ENCODE results near the gene DIDO1.
A peak's percentile ranks its signal among the peaks of the same experiment; 100 is the strongest.

Gene DIDO1

DNA sequence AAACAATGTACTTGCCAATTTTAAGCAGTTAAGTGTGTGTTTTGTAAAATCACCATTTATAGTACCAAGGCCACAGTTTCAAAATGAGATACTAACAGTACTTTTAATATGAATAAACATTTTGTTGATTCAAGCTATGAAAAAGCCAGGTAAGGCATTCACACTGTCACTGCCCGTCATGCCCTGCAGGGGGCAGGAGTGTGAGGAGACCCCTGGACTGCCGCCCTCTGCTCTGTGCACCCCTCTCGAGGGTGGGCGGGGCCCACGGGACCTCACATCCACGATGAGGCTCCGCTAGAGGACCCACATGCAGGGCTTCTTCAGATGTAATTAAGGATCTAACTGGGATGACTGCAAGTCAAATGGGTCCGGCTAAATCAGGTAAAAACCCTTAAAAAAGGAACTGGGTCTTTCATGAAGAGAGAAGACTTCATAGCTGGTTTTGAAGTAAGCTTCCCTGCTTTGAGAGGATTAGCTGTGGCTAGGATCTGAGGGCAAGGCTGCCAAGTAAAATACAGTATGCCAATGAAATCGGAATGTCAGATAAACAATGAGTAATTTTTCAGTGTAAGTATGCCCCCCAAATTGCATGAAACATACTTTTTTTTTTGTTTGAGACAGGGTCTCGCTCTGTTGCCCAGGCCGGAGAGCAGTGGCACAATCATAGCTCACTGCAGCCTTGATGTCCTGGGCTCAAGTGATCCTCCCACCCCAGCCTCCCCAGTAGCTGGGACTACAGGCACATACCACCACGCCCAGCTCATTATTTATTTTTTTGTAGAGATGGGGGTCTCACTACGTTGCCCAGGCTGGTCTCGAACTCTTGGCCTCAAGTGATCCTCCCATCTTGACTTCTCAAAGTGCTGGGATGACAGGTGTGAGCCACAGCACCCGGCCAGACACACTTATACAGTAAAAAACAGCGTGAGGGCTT is 18.7 kb downstream of the DIDO1 start:
- peak; percentile 49 for DNase-seq

DNA sequence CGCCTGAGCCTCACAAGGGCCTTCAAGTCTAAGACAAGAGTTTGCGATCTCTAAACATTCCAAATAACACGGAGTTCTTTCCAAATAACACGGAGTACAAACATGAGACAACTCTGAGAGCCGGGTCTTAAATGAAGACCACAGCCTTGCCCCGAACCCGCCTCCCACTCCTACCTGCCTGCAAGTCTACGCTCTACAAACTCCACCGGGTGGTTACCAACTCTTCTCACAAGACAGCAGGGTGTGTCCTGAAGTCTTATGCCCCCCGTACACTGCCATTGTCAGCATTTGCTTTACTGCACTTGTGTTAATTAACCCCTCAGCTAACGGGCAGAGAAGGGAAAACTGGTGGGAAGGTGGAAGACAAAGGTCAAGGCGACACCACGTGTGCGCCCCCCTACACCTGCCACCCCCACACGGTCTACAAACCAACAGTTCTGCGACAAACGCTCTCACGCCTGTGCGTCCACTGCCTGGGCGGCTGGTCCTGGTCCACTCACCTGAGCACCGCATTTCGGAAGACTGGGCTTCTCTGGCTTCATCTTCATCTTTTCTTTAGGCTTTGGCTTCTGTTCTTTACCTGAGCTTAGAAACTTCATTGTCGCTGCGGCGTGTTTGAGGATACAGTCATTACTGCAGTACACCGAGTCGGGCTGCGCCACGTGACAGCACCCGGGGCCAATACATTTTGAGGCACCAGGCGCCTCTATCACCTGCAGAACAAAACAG is 19.5 kb downstream of the DIDO1 start:
- no peak for DNase-seq

DNA sequence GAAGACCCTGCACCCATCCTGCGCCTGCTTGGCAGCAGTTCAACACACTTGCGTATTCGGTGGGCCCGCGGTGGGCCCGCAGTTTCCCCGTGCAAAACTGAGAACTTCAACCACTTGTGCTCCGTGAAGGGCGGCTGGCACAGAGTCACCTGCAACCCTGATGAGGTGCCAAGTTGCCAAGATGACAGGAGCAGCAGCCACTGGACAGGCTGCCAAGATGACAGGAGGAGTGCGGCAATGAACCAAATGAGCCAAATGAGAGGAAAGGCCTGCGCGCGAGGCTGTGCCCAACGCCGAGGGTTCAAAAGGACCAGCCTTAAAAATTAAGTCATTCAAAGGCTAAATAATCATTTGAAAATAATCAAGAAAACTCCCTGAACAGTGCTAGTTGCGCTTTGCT is 20.1 kb downstream of the DIDO1 start:
- DNase-seq, result no peak

DNA sequence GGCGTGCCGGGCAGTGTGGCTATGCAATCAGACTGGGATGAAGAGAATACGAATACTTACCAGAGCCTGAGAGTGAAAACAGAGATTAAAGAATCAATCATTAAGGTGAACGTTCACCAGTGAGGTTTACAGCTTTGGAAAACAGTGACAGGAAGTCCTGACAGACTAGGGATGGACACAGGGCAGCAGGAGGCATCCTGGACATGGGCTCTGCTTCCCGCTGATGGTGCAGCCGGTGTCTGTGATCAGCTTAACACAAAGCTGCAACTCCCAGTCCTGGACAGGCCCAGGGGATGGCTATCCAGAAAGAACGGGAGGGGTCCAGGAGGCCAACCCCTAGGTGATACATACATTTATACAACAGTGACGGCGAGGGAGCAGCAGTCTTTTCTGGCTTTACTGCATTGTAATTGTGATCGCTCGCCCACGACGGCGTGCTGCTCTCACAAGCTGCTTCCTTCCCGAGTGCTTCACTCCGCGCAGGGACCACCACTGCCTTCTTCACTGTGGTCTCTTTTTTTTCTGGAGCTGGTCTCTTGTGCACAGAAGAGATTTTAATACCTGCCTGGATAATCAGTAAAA is 20.7 kb downstream of the DIDO1 start:
- no peak for DNase-seq

DNA sequence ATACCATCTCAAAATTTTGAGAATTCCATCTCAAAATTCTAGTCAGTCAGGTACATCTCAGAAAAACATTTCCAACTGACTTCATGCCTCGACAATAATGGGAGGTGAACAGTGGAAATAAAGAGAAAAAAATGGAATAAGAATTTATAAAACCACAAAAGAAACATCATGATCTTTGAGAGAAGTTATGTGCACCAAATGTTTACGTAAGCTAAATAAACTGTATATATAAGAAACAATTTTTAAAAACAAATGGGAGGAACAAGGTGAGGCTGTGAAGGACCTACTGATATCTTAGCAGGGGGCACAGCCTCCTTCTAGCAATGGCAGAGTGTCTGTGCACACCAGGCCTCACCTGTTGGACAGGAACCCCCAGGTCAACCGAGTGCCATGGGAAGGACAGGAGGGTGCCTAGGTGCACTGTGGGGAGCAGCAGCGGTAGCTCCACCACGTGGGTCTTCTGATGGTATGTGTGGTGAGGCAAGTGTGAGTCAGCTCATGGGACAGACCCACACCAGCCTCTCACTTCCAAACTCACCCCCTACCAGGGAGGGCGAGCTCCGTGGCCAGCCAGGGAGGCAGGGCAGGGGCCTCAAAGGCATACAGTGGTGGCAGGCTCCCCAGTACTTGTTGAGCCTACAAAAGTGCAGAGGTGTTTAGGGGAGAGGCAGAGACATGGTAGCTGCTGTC is 23.2 kb downstream of the DIDO1 start:
- DNase-seq, result no peak

DNA sequence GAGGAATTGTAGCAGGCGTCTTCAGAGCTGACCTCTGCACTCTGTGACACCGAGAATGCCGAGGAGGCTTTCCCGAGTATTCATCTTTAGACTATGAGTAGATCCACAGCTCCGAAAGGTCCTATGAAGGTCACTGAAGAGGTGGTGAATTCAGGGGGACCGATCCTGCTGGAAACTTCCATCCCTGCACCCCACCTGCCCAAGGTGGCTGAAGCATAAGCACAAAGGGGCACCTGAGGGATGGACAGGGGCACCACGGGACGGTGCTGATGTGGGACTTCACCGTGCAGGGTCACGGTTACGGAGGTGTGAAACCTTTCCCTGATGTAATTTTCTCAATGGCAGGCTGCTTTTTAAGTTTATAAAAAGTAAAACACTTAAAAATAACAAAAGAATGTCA is 24.4 kb downstream of the DIDO1 start:
- DNase-seq, result no peak

DNA sequence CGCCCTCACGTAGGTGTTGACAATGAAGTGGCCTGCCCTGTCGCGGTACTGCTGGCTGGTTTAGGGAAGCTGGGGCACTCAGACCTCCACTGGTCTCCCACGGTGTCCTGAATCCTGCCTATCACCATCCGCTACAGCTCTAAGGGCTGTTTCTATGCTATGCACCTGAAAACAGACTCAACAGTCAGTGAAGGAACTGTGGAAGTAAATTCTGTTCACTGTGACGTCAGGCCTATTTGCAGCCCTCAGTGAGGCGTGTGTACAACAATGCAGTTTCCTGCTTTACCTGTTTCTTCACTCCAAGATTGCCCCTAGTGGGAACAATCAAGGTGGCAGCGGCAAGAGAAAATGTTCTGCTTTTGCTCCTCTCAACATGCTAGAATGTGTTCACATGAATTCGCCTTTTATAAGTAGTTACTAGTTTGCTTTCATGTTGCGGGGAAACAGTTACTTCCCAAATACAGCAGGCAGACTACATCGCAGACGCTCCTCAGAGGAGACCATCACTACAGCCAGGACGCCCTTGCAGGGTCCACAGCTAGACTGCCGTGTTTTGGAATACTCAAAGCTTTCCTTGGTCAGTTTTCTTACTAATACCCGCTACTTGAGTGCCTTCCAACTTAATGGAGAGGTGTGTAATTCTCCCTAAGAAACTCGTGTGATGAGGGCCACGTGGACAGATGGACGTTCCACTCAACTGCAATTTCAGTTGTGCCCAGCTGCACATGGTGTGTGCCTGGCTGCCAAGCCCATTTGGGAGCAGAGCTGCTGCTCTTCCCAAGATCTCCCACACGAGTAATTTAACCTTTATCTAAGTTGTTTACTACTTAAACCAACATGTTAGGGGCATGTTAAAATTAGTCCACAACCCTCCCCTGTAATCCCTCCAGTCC is 25.4 kb downstream of the DIDO1 start:
- DNase-seq, result peak; percentile 15

DNA sequence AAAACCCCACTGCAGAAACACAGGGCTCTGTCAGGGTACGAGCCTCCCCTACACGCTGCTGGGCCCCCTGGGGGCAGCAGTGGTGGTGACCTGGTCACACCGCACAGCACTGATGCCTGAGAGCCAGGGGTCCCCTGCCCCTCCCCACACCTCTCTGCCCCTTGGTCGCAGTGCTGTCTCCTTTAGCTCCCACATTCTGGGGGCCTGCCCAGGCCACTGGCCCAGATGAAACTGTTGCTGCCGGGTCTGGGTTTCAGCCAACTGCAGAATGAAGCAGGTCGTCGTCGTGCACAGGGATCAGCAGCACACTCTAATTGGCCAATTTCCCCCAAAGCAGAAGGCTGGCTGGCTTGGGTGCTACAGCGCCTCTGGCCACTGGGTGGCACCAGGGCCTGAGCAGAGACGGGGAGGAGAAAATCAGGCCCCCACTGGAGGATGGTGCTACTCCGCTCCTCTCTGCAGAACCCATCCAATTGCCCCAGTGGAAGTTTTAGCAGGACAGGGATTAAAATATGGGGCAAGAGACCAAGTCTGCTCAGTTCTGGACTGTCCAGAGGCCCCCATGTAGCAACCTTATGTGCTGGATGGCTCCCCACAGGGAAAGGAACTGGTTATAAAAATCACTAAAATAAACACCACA is 26.1 kb downstream of the DIDO1 start:
- peak; percentile 79 for DNase-seq

DNA sequence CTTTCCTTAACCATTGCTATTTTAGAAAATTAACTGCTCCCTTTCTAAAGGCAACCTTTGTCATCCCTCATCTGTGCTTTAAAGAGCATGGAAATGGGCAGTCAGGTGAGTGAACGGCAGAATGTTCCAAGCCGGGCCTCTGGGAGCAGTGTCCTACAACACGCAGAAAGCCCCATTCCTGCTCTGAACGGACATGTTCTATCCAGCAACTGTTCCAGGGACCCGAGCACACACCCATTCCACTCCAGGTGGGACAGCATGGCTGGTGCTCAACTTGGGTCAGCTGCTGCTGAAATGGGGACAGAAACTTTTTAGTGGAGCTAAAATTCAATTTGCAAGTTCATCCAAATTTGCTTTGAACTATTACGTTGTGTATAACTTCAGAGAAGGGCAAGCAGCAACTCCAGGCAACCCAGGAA is 26.7 kb downstream of the DIDO1 start:
- no peak for DNase-seq

DNA sequence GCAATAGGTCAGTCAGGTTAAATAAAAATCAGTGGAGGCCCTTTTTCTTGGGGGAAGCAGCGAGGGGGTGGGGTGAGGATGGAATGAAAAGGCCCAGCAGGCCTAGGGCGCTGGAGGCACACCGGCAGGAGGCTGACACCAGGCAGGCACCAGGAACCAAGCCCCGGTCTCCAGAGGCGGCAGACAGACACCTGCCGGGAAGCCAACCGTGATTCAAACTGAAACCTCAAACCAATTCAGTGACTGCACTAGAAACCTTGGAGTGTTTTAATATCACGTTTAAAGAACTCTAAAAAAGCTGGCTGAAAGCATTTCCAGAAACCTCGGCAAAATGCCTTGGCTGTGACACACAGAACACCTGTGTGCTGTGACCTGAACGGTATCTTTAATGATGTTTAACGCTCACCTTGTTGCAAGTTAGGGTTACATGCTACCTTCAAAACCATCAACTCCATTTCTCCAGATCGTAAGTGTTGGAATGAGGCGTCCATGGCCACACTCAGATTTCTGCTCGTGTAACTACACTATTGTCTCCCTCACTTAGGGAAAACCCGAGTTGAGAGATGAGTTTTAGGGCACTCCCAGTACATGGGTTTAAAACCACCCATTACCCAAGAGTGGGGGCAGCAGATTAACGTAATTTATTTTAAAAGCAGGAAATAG is 27.2 kb downstream of the DIDO1 start:
- peak; percentile 53 for DNase-seq

DNA sequence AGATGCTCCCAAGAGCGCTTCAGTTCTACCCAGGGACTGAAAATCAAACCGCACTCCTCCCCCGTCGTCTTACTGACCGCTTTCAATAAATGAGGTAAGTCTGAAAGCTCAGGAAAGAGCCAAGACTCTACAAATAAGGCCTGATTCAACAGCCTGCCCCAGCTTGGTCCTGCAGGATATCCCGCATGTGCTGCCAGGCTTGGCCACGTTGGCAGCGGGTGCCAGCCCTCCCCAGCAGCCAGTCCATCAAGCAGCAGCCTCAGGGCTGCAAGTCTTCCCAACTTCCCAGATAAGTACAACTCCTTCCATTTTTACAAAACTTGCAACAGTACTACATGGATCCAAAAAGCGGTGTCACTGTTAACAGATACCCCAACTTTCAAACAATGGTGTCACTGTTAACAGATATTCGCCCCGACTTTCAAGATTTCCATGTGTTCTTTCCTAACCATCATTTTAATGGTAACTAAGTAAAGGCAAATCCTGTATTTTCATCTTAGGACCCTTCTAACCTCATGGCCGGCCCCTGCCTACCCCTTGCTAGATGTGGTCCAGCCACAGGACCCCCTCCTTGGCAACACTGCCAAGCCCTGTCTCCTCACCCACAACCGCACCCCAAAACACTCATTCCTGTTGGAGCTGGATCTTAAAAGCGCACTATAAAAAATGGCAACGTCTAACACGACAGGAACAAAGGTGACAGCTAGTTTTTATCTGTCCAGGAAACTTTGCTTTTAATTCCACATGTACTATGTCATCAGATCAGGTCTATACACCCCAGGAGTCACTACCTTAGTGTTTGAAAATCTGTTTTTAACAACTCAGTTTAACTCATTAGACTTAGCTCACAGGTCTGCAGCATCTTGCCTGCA is 28.0 kb downstream of the DIDO1 start:
- no peak for DNase-seq

DNA sequence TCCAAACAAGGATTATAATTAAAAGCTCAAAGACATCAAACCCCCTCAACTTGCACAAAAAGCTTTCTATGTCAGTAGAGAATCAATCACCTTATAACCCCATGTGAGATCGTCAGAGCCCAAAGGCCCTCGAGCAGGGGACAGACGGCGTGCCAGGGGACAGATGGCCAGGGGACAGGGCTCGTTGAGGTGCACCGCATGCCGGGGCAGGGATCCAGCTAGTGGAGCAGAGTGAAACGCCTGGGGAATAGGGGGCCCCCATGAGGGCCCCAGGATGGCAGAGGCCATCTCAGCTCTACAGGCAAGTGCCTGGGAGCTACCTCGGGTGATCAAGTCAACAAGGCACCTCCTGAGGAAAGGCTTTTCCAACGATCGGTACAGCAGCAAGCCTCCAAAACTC is 28.6 kb downstream of the DIDO1 start:
- DNase-seq, result no peak

DNA sequence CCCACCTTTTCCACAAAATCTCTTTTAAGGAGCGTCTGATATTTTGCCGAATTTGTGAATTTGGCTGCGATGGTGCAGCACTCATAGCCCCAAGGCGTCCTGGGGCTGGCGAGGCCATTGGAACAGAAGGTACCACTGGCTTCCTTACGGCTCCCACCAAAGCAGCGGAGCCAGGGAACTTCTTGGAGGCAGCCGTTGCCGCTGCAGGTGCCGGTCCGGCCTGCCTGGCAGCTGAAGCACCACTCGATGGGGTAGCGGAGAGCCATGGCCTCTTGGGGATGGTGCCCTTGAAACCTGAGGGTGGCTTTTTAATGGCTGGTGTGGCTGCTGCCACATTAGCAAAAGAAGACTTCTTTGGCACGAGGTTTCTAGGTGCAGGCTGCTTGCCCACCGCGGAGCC is 29.8 kb downstream of the DIDO1 start:
- no peak for DNase-seq

DNA sequence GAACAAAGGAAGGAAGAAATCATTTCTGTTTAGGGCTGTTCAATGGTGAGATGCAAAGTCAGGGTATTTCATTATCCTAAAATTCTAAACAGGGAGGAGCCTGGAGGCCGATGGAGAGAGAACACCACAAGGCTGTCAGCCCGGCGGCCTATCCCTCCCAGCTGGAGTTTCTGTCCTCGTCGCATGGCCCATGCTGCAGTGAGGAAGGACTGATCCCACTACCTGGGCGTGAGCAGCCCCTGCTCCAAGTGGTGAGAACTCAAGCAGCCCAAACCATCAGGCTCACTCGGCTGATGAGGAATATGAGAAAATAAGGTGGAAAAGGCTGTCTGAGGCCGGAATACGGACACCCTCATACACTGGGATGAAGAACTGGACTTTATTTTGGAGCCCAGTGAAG is 30.8 kb downstream of the DIDO1 start:
- no peak for DNase-seq

DNA sequence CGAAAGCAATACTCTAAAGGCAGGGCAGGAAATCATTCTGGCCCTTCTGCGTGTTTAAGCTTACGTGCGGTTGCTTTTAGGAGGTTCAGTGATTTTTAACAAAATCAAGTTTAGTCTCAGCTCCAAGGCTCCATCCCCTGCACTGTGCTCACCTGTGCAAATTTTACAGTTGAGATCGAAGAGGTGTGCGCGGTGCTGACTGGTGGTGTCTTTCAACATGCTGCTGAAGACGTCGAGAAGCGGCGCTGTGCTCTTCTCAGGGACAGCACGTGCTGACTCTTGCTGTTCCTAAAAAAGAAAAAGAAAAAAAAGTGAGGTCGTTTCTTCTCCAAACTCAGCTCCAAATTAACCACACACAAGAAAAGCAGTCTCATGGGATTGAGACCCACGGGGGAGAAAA is 32.0 kb downstream of the DIDO1 start:
- DNase-seq, result no peak

DNA sequence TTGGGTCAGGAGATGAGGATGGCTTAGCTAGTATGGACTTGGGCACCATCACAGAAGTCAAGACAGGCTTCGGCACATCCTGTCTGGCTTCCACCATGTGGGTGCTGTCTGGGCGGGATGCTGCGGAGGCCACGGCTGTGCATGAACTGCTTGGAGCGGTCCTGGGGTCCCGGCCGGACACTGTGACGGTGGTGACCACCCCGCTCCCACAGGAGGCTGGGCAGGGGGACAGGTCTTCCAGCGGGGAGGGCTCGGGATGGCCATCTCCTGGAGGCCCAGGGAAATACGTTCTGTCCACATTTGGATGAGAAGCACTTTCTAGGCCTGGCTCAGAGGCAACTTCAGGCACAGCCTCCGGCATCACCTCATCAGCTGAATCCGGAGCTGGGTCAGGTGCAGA is 32.6 kb downstream of the DIDO1 start:
- no peak for DNase-seq

DNA sequence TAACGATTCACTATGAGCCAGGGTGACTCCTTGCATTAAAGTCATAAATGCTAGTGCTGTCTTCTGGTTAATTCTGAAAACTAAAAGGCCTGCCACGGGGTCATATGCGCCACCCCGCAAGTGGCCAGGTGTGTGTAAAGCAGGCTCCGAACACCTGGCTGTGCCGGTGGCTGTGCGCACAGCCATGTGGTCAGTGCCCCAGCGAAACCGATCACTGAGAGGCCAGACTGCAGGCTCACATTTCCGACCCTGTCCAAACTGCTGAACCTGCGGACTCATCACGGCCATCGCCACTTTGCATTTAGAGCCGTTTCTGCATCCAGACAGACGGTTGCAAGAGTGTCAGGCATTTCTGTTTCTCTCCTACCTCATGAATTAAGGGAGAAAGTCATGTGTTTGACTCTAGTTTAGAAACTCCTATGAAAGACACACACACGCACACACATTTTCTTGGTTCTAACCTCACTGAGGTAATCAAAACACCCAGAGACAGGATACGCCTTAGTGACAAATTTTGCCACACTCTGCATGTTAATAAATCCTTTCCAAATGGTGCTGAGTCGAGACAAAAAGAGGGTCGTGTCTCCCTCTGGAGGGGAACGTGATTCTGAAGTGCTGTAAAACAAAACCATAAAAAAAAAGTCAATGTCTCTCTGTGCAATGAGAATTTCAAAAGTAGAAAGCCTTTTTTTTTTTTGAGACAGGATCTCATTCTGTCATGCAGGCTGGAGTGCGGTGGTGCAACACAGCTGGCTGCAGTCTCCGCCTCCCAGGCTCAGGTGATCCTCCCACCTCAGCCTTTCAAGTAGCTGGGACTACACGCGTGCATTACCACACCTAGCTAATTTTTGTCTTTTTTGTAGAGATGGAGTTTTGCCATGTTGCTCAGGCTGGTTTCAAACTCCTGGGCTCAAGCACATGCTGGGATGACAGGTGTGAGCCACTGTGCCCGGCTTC is 33.7 kb downstream of the DIDO1 start:
- peak; percentile 51 for DNase-seq

DNA sequence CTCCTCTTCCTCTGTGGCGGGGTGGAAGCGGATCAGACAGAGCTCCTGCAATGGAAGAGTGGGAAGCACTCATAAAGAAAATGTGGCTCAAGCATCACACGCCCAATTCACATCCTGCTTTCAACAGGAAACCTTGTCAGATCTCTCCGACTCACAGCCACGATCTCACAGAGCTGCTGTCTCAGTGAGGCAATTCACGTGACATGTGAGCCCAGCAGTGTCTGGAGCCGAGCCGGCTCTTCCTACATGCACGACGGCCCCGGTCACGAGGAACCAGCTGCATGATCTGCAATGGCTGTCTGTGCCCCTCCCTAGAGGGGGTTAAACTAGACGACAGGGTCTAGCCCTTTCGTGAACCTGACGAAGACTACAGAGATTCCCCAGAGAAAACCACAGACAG is 35.2 kb downstream of the DIDO1 start:
- DNase-seq, result peak; percentile 69

DNA sequence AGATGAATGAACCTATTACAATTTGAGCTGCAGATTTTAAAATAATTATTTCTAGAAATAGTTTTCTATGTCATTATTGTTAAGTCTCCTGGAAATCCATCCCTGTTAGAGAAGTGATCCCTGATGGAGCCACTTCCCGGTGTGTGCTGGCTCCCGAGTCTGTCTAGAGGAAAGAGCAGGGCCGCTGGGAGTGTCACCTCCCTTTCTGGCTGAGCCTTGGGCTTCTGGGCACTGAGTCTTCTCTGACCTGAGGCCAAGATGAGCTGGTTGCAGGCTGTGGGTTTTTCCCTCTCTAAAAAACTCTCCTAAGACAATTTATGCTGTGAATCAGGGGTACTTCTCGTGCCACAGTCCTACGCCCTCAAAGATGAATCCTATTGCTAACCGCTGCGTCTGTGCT is 35.9 kb downstream of the DIDO1 start:
- no peak for DNase-seq

Data from CD4-positive, alpha-beta T cell treated with Interleukin-6 for 4 hours (primary cell).